NCI-H345 (cell line): ENCODE data around the gene RERE.

Experiments used
- DNase-seq: peaks from one replicate; lab custom pipeline; 2025; lab: John Stamatoyannopoulos, UW

The RERE gene

DNA sequence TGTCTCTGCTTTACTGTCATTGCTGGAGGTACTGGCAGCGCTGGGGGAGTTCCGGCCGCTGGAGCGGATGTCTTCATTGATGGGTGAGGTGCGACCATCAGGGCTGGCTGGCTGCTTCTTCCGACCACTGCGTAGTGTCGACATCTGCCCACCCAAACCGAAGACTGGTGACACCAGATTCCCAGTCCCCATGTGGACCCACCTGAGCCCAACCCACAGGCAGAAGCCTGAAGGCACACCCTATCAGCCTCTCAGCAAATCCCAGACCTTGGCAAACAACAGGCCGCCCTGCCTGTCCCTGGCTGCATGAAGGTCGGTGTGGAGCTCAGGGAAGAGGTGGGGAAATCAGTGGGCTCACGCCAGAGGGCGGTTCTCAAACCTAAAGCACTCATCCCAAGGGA is 454.7 kb downstream of the RERE start:
- DNase-seq, result no peak

DNA sequence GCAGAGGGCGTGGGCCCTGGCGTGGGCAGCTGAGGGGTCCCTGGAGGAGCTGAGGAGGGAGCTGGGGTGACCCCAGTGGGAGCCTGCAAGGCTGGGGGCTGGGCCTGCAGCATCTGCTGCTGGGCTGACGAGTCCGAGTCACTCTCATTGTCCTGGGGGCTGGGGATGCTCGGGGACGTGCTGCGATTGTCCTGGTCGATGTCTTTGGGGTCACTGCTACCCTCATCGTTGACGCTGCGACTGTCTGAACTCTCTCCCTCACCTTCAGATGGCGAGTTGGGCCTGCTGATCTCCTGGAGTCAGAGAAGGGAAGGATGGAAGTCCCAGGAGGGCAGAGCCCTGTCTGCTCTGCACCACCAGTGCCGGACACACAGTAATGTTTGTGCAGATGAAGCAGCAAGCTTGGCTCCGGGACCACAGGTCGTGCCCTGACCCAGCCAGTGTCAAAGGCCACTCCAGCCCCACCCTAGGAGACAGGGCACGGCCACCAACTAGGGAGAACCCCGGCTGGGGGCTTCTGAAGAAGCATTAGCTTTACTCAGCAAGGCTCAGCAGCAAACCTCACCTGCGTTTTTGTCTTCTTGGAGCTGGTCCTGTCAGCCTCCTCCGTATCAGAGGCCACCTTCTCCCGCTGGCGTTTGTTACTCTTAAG is 456.1 kb downstream of the RERE start:
- DNase-seq, result no peak

DNA sequence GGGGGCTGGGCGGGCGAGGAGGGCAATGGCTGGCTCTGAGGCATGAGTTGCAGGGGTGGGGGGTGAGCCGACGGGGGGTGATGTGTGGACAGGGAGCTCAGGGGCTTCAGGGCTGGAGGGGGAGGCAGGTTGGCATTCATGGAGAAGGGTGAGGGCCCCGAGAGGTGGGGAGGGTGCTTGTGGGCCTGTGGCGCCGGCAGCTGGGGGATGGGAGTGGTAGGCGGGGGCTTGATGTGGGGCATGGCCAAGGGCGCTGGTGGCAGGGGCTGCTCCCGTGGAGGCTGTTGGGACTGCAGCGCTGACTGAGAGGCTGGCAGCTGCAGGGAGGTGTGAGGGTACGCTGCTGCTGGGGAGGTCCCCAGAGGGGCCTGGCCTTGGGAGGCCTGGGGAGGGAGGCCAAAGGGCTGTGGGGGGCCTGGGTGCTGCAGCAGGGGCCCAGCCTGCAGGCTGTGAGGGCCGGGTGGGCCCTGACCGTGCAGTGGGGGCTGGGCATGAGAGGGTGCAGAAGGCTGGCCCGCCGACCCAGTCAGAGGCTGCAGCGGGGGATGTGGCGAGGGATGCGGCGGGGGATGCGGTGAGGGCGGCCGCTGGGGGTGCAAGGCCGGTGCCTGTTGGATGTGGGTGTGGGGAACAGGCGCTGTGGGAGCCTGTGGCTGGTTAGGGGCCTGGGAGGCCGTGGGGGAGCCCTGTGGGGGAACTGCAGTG is 456.8 kb downstream of the RERE start:
- DNase-seq, result no peak

DNA sequence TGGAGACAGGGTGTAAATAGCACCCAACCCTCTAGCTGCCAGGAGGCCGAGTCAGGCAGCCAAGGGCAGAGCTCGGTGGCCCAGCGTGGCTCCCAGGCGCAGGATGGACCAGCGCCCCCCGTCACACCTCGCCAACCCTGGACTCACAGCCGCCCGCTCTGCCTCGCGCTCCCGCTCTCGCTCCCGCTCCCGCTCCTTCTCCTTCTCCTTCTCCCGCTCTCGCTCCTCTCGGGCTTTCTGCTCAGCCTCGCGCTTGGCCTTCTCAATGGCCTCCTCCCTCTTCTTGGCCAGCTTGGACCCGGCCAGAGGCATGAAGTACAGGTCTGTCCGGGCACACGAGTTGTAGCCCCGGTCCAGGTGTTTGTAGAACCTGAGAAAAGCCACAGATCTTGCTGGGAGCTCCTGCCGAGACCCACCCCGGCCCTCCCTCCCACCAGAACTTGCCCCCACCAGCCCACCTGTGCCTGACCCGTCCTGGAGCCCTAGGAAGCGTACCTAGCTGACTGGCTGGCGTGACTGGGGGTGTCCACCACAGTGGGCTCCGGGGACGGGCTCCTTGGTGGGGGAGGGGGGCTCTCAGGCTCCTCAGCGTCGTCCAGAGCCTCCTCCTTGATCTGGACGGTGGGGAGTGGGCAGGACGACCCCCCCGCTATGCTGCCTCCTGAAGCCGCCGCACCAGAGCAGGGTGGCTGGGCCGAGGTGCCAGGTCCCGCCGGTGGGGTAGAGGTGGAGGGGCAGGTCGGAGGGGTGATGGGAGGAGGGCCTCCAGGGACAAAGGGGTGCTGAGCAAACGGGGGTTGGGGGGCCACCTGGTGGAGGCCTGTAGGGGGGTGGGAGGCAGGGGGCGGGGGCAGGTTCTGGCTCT is 457.6 kb downstream of the RERE start:
- DNase-seq, result no peak

DNA sequence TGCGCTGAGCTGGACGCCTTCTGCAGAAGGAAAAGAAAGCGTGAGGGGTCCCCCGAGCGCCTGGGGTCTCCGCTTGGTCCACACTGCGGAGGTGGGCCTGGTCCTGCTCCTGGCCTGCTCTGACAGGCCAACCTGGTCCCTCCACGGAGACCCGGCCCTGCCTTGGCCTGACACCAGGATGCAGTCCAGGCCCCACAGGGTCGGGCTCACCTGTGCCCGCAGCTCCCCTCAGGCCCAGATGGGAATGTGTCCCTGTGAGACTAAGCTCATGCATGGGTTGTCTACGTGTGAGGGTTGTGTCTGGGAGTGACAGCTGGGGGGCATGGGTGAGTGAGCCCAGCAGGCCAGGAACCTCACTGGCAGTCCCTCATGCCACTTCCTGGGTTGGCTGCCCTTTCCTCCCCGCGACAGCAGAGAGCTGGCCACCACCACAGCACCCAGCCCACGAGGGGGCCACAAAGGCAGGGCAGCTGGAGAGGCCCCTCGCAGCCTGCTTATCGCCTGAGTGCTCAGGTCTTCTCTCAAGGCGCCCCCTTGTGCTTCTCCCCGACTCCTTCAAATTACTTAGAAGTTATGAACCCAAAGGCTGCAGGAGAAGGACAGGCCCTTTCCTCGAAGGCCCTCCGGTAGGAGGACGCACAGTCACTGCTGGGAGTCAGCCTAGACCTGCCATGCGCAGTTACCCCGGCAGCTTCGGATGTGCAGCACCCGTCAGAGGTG is 458.4 kb downstream of the RERE start:
- no peak for DNase-seq

DNA sequence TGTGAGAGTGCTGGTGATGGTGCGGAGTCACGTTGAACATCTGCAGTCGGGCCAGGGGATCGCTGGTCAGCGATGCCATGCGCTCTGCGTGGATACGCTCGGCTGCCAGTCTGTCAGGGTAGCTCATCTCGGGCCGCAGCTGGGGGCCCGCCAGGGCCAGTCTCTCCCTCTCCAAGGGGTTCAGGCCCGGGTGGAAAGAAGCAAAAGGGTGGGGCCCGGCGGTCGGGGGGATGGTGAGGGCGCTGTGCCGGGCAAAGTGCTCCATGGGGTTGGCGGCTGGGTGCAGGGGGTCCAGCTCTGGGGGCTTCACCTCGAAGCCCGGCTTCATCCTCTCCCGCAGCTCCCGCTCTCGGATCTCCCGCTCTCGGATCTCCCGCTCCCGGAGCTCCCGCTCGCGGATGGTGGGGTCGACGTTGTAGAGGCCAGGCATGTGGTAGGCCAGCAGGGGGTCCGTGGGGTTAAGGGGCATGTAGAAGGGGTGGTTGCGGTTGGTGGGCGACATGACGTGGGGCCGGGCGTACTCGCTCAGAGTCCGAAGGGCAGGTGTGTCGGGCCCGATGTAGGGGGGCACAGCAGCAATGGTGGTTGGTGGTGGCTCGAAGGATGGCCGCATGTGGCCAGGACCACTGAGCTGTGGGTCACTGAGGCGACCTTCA is 459.1 kb downstream of the RERE start:
- no peak for DNase-seq

DNA sequence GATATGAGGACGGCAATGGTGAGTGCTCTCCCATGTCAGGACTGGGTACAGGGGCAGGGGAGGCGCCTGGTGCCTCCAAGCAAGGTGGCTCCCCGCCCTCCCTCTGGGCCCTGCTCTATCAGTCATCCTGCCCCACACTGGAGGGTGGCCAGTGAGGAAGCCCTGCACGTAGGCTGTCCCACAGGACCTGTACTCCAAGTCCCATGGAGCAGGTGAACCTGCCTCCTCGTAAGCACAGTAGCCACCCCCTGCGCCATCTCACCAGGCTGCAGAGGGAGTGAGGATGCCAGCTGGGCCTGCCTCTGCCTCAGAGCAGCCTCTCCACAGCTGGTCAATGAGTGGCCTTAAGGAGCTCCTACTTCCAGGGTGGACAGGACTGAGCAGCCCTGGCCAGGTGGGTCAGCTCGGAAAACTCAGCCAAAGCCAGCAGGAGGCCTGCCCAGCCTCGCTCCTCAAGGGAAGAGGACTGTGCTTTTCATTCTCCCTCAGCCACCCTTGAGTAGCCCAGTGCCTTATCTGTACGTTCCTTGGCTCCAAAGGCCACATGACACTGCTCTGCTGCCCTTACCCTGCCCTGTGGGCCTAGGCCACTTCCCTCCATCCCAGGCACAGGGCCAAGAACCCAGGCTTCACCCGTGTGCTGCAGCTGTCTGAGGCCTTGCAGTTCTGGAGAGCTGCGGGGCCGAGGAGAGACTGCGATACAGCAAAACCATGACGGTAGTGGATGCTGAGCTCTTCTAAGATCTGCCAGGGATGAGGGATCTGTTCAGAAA is 459.9 kb downstream of the RERE start:
- DNase-seq, result no peak

DNA sequence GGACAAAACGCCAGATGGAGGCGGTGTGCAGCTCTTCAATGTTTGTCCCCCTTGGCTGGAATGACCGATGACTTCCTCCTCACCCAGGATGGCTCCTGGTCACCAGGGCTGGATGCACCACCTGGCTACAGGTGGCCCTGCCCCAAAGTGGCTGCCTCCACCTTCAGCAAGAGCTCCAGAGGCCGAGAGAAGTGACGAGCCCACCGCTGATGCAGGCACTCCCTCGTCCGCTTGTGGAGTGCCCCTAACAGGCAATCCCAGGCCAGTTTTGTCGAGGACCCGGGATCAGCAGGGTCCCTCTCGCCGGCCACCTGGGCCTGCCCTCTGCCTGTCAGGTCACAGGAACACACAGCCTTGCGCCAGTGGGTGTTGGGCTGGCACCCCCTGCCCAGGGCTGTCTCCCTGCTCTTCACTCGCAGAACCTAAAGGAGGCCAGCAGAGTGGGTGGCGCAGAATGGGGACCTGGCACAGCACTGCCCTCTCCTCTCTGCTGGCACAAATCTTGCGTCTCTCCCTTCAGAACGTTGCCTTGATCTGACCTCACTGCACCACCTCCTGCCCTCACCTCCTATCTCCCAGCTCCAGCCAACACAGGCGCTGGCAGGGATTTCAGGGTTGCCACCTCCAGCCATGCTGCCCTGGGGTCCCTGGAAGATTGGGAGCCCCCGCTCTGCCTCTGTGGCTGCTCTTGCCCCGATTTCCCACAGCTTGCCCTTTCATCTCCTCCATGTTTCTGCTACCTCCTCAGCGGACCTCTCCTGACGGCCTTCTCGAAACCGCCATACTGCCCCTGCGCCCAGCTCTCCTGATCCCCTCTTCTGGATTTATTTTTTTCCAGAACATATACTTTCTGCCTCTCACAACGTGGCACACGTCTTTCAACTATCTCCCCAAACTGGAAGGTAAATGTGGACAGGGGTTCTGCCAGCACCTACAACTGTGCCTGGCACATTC is 460.9 kb downstream of the RERE start:
- no peak for DNase-seq

DNA sequence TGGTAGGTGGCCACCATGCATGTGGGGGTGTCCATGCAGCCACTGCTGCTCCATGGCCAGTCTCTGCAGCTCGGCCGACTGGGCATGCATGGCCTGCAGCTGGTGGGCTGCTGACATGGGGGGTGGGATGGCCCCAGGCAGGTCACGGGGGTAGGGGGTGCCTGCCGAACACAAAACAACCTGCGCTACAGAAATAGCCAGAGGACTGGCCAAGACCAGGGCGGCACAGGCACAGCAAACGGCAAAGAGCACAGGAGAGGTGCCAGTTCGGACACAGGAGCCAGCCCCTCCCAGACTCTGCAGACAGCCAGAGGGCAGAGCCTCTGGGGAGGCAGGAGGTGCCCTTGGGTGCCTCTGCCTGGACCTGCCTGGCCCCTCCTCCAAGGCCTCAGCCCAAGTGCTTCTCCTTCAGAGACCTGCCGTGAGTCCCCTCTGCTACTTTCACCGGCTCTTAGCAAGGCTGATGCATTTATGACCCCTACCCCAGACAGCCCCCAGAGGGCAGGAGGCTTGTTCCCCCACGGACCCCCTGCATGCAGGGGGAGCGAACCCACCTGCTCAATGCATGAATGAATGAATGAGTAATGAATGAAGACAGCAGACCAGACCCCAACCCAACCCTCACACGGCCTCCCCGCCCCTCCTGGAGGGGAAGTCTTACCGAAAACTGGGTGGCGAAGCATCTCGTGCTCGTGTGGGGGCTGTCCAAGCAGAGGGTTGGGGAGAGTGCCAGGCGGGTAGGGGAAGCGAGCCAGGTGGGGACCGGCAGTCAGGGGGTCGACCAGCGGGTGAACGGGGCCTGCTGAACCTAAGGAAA is 461.8 kb downstream of the RERE start:
- DNase-seq, result no peak

DNA sequence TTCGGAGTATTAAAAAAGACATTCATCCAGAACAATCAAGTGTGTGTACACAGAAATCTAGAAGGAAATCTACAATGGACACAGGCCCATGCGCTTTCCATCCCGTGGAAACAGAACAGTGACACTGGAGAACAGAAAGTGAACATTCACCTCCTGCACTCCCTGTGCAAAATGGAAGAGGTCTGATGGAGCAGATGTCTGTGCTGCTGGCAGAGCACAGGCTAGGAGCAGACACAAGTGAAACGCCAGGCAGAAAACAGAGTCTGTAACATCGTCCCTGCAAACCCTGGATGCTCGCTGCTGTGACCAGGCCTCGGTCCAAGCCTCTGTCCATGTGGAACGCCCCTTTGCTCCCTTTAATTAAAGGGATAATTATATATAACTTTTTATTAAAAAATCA is 463.4 kb downstream of the RERE start:
- DNase-seq, result no peak

DNA sequence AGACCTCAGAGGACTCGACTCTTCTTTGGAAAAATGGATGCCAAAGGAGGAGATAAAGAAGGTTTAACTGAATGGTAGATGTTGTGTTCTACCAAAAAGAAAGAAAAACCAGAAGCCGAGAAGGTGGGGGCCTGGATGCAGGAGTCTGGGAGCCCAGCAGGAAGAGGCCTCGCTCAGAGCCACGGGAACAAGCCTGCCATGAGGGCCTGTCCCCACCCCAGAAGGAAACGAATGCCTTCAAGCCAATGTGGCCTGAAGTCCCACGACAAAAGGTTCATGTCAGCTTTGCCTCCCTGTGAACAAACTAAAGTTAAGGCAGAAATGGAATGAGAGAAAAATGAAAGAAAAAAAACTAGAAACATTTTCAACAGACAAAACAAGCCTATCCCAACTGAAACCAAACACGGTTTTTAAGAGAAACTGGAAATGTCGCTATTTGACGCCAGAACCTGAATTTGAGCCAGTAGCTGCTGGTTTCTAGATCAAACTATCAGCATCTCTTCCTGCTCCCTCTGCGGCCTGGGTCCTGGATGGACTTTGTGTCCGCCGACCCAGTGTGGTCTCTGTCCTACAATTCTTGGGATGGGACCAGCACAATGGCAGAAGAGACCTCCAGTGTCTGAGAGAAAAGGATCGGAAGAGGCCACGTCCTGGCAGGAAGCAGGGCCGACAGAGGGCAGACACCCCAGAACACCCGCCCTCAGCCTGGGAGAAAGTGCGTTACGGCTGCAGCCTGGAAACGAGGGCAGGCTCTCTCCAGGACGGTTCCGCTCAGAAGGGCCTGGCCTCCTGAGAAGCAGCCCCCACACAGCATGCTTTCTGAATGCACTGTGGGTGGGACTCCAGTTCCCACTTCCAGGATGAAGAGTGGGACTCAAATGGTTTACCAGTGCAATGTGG is 464.3 kb downstream of the RERE start:
- no peak for DNase-seq

DNA sequence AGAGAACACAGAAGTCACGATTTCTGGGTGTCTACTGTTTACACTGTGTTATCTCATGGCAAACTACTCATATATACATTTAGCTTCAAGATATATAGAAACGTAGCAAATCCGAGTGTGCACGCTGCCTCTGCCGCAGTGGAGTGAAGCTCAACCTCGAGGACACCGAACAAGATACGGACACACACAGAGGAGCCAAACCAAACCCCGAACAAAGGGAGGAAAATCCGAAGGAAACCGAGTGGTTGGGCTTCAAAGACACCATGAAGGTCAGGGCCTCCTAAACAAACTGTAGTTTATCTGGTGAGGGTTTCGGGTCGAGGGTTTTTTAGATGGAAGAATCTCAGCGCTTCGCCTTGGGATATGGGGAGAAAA is 465.0 kb downstream of the RERE start:
- no peak for DNase-seq

DNA sequence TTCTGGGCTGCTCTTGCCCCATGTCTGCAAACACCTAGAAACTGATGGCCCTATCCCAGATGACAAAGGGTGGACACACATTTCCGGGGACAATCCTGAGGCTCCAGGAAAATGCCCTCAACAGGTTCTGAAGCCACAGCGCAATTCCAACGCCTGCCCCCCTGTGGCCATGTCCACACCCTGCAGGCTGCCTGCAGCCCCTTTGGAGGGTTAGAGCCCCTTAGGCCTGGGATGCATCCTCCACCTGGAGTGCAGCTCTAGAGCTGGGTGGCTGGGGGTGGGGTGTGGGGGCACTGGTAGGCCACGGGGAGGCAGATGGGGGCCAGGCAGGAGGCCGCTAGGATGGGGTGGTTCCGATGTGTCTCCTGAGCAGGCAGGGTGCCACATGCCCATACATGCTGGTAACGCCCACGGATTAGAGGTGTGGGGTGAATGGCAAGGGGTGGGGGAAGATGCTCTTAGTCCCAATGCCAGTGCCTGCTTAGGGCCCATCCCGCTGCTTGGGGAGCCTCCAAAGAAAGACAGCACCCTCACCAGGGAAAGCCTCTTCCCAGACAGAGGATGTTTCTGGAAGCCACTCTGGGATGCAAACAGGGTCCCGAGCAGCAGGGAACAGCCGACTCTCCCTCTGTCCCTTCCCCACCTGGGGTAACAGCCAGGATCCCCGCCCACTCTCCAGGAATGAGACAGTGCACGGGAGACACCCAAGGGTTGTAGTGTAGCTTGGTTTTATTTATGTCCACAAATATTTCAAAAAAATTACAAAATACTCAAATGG is 465.6 kb downstream of the RERE start:
- no peak for DNase-seq

DNA sequence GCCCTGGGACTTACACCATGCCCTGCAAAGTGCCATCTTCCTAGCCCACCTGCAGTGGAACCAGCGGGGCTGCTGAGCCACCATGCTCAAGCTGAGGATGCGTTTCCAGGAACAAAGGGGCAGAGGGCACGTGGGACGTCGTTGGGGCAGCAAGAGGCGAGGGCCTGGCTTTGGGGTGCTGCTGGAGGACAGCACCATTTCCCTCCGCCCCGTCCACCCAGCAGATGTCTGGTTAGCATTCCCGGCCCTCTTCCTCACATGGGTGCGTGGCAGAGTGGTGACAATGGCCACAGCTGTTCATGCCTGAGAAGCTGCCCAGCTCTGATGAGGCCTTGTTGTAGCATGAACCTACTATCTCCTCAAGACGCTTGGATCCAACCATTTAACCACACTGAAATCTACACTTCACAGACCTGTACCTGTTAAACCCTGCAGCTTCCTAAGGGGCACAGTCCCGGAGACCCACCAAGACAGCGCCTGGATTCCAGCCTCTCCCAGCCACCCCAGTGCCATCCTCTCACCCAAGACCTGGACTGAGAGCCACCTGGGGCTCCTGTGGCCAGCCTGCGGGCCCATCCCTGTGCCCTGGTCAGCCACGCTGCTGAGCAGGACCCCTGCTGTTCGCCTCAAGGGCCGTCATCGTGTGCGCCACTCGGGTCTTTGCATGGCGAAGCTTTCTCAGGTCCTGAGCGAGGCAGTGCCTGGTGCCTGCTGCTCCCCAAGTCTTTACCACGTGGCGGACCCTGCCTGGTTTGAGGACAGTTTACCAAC is 466.3 kb downstream of the RERE start:
- no peak for DNase-seq

DNA sequence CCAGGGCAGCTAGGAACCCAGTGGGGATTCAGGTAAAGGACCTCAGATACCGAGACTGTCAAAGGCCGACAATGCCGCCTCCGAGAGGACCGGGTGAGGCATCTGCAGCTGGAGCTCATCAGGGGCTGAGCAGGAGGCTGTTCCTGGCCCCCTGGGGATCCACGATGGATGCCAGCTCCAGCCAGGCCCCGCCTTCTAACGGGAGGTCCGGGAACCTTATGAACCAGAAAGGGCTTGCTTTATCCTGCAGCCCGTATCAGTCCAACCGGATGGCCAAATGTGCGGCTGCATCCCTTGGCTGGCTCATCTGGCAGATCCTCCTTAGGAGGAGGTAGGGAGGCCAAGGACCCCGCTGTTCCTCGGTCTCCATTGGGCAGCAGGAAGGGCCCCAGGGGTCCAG is 467.5 kb downstream of the RERE start:
- DNase-seq, result peak; percentile 38

DNA sequence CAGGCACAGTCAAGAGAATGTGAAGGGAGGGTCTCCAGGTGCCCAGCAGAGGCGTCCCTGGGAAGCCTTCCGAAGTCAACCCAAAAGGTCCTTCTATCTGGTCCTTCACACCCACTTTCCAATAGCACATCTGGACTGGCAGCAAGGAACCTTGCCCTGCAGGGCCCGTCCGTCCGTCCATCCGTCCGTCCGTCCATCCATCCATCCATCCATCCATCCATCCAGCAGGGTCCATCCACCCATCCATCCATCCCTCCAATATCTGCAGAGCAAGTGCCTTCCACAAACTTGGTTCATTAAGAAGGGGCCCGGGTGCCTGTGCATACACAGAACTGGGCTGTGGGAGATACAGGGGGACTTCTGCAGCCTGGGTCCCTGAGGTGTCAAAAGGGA is 468.0 kb downstream of the RERE start:
- no peak for DNase-seq
